Measurements from ENCODE around the gene HSBP1L1. TPM values are rescaled to one million over a fixed set of nuclear protein-coding genes. Genes with fewer than 3 reads are reported as not detected.

Gene HSBP1L1
- total and polyA plus RNA-seq, 7 experiments from 2014 or later = 13.7 to 44.9 (median 32.4) TPM

GRCh38 chr18:79952456-79952995 lies 11.9 kb upstream of the HSBP1L1 start:
- H3K4me3 ChIP-seq (ENCODE audit: low read length) = no peak overlapping the region
- H3K27me3 Mint-ChIP-seq = no peaks in the 10 kb centered on the region
- peak overlapping the region; percentile 88 for H3K27ac ChIP-seq (ENCODE audit: low read depth, low read length)
- peak overlapping the region; percentile 12 to 91 (median 56) for H3K4me3 Mint-ChIP-seq
- POLR2A ChIA-PET = interaction anchor here (1.2 to 2.5 kb wide), 4 partner anchors 10 to 35 kb away, joined by 3 to 11 read pairs (median 8); partner anchors contain the start of genes HSBP1L1 and TXNL4A
- H3K36me3 ChIP-seq (ENCODE audit: control insufficient read depth in 2 of 3, insufficient read depth in 3 of 3, low read length in 3 of 3) = peaks cover 0 to 9% (median 0%) of the 10 kb centered on the region in 3 experiments
- H3K9me3 Mint-ChIP-seq = no peaks in the 10 kb centered on the region
- H3K4me1 Mint-ChIP-seq = peaks cover 16 to 31% (median 27%) of the 10 kb centered on the region in 7 donors
- no peaks in the 10 kb centered on the region for H3K27me3 ChIP-seq (ENCODE audit: control insufficient read depth in 2 of 2, insufficient read depth in 2 of 2, low read length in 2 of 2)
- H3K27ac Mint-ChIP-seq = no peak overlapping the region
- DNase-seq (no peak), ATAC-seq (no peak)
- CTCF ChIA-PET = no interaction called here
- intact Hi-C loops (cut with micrococcal nuclease) = loop anchor here (1.0 to 10.0 kb wide), 4 partner anchors 8 to 550 kb away; no protein-coding TSS in a partner anchor
- peaks cover 0 to 5% (median 0%) of the 10 kb centered on the region in 5 donors for H3K36me3 Mint-ChIP-seq
- H3K4me1 ChIP-seq (ENCODE audit: control insufficient read depth in 2 of 2, insufficient read depth in 2 of 2, low read length in 2 of 2) = peaks cover 7 to 25% of the 10 kb centered on the region in 2 donors
- H3K9me3 ChIP-seq (ENCODE audit: control insufficient read depth in 2 of 3, low read length in 3 of 3) = no peaks in the 10 kb centered on the region

GRCh38 chr18:79952996-79953559 lies 11.4 kb upstream of the HSBP1L1 start:
- peak in 1 of 9 donors; percentile 22 for DNase-seq
- no peaks in the 10 kb centered on the region for H3K9me3 ChIP-seq (ENCODE audit: control insufficient read depth in 2 of 3, low read length in 3 of 3)
- H3K27ac ChIP-seq (ENCODE audit: low read depth, low read length) = no peak overlapping the region
- ChIA-PET POLR2A (interaction anchor here (1.2 to 2.5 kb wide), 2 partner anchors 10 to 11 kb away, joined by 3 to 8 read pairs; partner anchors contain the start of gene HSBP1L1), CTCF (no interaction called here)
- intact Hi-C loops (cut with micrococcal nuclease) = loop anchor here (1.0 to 10.0 kb wide), 4 partner anchors 7 to 551 kb away; no protein-coding TSS in a partner anchor
- peaks cover 7 to 25% of the 10 kb centered on the region in 2 donors for H3K4me1 ChIP-seq (ENCODE audit: control insufficient read depth in 2 of 2, insufficient read depth in 2 of 2, low read length in 2 of 2)
- H3K36me3 ChIP-seq (ENCODE audit: control insufficient read depth in 2 of 3, insufficient read depth in 3 of 3, low read length in 3 of 3) = peaks cover 0 to 3% (median 0%) of the 10 kb centered on the region in 3 experiments
- no peaks in the 10 kb centered on the region for H3K9me3 Mint-ChIP-seq
- H3K27ac Mint-ChIP-seq = peak overlapping the region in 1 of 9 donors; percentile 37
- no peak overlapping the region for H3K4me3 ChIP-seq (ENCODE audit: low read length)
- peaks cover 16 to 26% (median 24%) of the 10 kb centered on the region in 7 donors for H3K4me1 Mint-ChIP-seq
- no peaks in the 10 kb centered on the region for H3K27me3 Mint-ChIP-seq
- H3K4me3 Mint-ChIP-seq = peak overlapping the region in 7 of 10 donors; percentile 27 to 91 (median 55)
- H3K27me3 ChIP-seq (ENCODE audit: control insufficient read depth in 2 of 2, insufficient read depth in 2 of 2, low read length in 2 of 2) = no peaks in the 10 kb centered on the region
- ATAC-seq = no peak
- peaks cover 0 to 5% (median 0%) of the 10 kb centered on the region in 5 donors for H3K36me3 Mint-ChIP-seq

GRCh38 chr18:79953971-79954651 lies 10.3 kb upstream of the HSBP1L1 start:
- CTCF ChIA-PET = no interaction called here
- no peak overlapping the region for H3K27ac ChIP-seq (ENCODE audit: low read depth, low read length)
- no peaks in the 10 kb centered on the region for H3K27me3 ChIP-seq (ENCODE audit: control insufficient read depth in 2 of 2, insufficient read depth in 2 of 2, low read length in 2 of 2)
- H3K27ac Mint-ChIP-seq = peak overlapping the region in 5 of 9 donors; percentile 21 to 72 (median 37)
- no peaks in the 10 kb centered on the region for H3K9me3 ChIP-seq (ENCODE audit: control insufficient read depth in 2 of 3, low read length in 3 of 3)
- peaks cover 7 to 16% of the 10 kb centered on the region in 2 donors for H3K4me1 ChIP-seq (ENCODE audit: control insufficient read depth in 2 of 2, insufficient read depth in 2 of 2, low read length in 2 of 2)
- no peaks in the 10 kb centered on the region for H3K27me3 Mint-ChIP-seq
- no peak for ATAC-seq
- peak in 1 of 9 donors; percentile 20 for DNase-seq
- intact Hi-C loops (cut with micrococcal nuclease) = loop anchor here (5.0 to 10.0 kb wide), 3 partner anchors 429 to 552 kb away; no protein-coding TSS in a partner anchor
- H3K36me3 Mint-ChIP-seq = no peaks in the 10 kb centered on the region
- no peaks in the 10 kb centered on the region for H3K9me3 Mint-ChIP-seq
- POLR2A ChIA-PET = interaction anchor here (0.5 to 2.5 kb wide), 3 partner anchors 9 to 31 kb away, joined by 3 to 8 read pairs (median 5); partner anchors contain the start of gene HSBP1L1
- H3K36me3 ChIP-seq (ENCODE audit: control insufficient read depth in 2 of 3, insufficient read depth in 3 of 3, low read length in 3 of 3) = peaks cover 0 to 3% (median 0%) of the 10 kb centered on the region in 3 experiments
- peak overlapping the region in 5 of 10 donors; percentile 23 to 91 (median 52) for H3K4me3 Mint-ChIP-seq
- no peak overlapping the region for H3K4me3 ChIP-seq (ENCODE audit: low read length)
- peaks cover 11 to 15% (median 15%) of the 10 kb centered on the region in 7 donors for H3K4me1 Mint-ChIP-seq

GRCh38 chr18:79954791-79955190 lies 9.7 kb upstream of the HSBP1L1 start:
- no peak overlapping the region for H3K27ac Mint-ChIP-seq
- CTCF ChIA-PET = no interaction called here

GRCh38 chr18:79955302-79956075 lies 9.0 kb upstream of the HSBP1L1 start:
- peak overlapping the region in 4 of 9 donors; percentile 3 to 87 (median 39) for H3K27ac Mint-ChIP-seq
- H3K27me3 Mint-ChIP-seq = no peaks in the 10 kb centered on the region
- ChIA-PET POLR2A (no interaction called here), CTCF (no interaction called here)
- no peaks in the 10 kb centered on the region for H3K9me3 Mint-ChIP-seq
- H3K36me3 Mint-ChIP-seq = no peaks in the 10 kb centered on the region
- DNase-seq (peak in 1 of 9 donors; percentile 11), ATAC-seq (no peak)
- intact Hi-C loops (cut with micrococcal nuclease) = loop anchor here in 1 of 2 donors (10.0 kb wide), 1 partner anchor 431 kb away; no protein-coding TSS in a partner anchor
- Histone ChIP-seq H3K36me3 (ENCODE audit: control insufficient read depth in 2 of 3, insufficient read depth in 3 of 3, low read length in 3 of 3) (peaks cover 0 to 3% (median 0%) of the 10 kb centered on the region in 3 experiments), H3K27ac (ENCODE audit: low read depth, low read length) (no peak overlapping the region), H3K9me3 (ENCODE audit: control insufficient read depth in 2 of 3, low read length in 3 of 3) (no peaks in the 10 kb centered on the region), H3K4me3 (ENCODE audit: low read length) (no peak overlapping the region), H3K27me3 (ENCODE audit: control insufficient read depth in 2 of 2, insufficient read depth in 2 of 2, low read length in 2 of 2) (no peaks in the 10 kb centered on the region), H3K4me1 (ENCODE audit: control insufficient read depth in 2 of 2, insufficient read depth in 2 of 2, low read length in 2 of 2) (peaks cover 0 to 10% of the 10 kb centered on the region in 2 donors)
- H3K4me1 Mint-ChIP-seq = peaks cover under 1 to 11% (median 6%) of the 10 kb centered on the region in 7 donors
- no peak overlapping the region for H3K4me3 Mint-ChIP-seq

More at GRCh38 chr18:79954791-79955190, 9.7 kb upstream of the HSBP1L1 start:
- DNase-seq (peak in 1 of 9 donors; percentile 11), ATAC-seq (no peak)
- Mint-ChIP-seq H3K9me3 (no peaks in the 10 kb centered on the region), H3K4me3 (no peak overlapping the region), H3K36me3 (no peaks in the 10 kb centered on the region), H3K27me3 (no peaks in the 10 kb centered on the region), H3K4me1 (peaks cover 7 to 11% (median 8%) of the 10 kb centered on the region in 7 donors)
- intact Hi-C loops (cut with micrococcal nuclease) = loop anchor here (5.0 to 10.0 kb wide), 3 partner anchors 430 to 552 kb away; no protein-coding TSS in a partner anchor
- POLR2A ChIA-PET = no interaction called here
- Histone ChIP-seq H3K4me3 (ENCODE audit: low read length) (no peak overlapping the region), H3K9me3 (ENCODE audit: control insufficient read depth in 2 of 3, low read length in 3 of 3) (no peaks in the 10 kb centered on the region), H3K27me3 (ENCODE audit: control insufficient read depth in 2 of 2, insufficient read depth in 2 of 2, low read length in 2 of 2) (no peaks in the 10 kb centered on the region), H3K4me1 (ENCODE audit: control insufficient read depth in 2 of 2, insufficient read depth in 2 of 2, low read length in 2 of 2) (peaks cover 4 to 12% of the 10 kb centered on the region in 2 donors), H3K27ac (ENCODE audit: low read depth, low read length) (no peak overlapping the region), H3K36me3 (ENCODE audit: control insufficient read depth in 2 of 3, insufficient read depth in 3 of 3, low read length in 3 of 3) (peaks cover 0 to 3% (median 0%) of the 10 kb centered on the region in 3 experiments)

GRCh38 chr18:79956276-79956675 lies 8.2 kb upstream of the HSBP1L1 start:
- peaks cover 0 to under 1% (median 0%) of the 10 kb centered on the region in 3 experiments for H3K36me3 ChIP-seq (ENCODE audit: control insufficient read depth in 2 of 3, insufficient read depth in 3 of 3, low read length in 3 of 3)
- POLR2A ChIA-PET = no interaction called here
- DNase-seq (no peak), ATAC-seq (no peak)
- no peak overlapping the region for H3K4me3 ChIP-seq (ENCODE audit: low read length)
- no peaks in the 10 kb centered on the region for H3K27me3 ChIP-seq (ENCODE audit: control insufficient read depth in 2 of 2, insufficient read depth in 2 of 2, low read length in 2 of 2)
- H3K27ac ChIP-seq (ENCODE audit: low read depth, low read length) = no peak overlapping the region
- no peaks in the 10 kb centered on the region for H3K9me3 ChIP-seq (ENCODE audit: control insufficient read depth in 2 of 3, low read length in 3 of 3)
- intact Hi-C loops (cut with micrococcal nuclease) = loop anchor here in 1 of 2 donors (10.0 kb wide), 1 partner anchor 431 kb away; no protein-coding TSS in a partner anchor
- CTCF ChIA-PET = no interaction called here
- H3K9me3 Mint-ChIP-seq = no peaks in the 10 kb centered on the region
- H3K4me1 Mint-ChIP-seq = peaks cover 0 to 15% (median 6%) of the 10 kb centered on the region in 7 donors
- H3K4me1 ChIP-seq (ENCODE audit: control insufficient read depth in 2 of 2, insufficient read depth in 2 of 2, low read length in 2 of 2) = peaks cover 0 to 16% of the 10 kb centered on the region in 2 donors
- no peaks in the 10 kb centered on the region for H3K27me3 Mint-ChIP-seq
- H3K4me3 Mint-ChIP-seq = no peak overlapping the region
- H3K36me3 Mint-ChIP-seq = no peaks in the 10 kb centered on the region
- peak overlapping the region in 3 of 9 donors; percentile 3 to 87 (median 22) for H3K27ac Mint-ChIP-seq

Measured in naive thymus-derived CD4-positive, alpha-beta T cell (primary cell).